ENCODE data around the gene ZNF608.

Gene ZNF608, protein sequence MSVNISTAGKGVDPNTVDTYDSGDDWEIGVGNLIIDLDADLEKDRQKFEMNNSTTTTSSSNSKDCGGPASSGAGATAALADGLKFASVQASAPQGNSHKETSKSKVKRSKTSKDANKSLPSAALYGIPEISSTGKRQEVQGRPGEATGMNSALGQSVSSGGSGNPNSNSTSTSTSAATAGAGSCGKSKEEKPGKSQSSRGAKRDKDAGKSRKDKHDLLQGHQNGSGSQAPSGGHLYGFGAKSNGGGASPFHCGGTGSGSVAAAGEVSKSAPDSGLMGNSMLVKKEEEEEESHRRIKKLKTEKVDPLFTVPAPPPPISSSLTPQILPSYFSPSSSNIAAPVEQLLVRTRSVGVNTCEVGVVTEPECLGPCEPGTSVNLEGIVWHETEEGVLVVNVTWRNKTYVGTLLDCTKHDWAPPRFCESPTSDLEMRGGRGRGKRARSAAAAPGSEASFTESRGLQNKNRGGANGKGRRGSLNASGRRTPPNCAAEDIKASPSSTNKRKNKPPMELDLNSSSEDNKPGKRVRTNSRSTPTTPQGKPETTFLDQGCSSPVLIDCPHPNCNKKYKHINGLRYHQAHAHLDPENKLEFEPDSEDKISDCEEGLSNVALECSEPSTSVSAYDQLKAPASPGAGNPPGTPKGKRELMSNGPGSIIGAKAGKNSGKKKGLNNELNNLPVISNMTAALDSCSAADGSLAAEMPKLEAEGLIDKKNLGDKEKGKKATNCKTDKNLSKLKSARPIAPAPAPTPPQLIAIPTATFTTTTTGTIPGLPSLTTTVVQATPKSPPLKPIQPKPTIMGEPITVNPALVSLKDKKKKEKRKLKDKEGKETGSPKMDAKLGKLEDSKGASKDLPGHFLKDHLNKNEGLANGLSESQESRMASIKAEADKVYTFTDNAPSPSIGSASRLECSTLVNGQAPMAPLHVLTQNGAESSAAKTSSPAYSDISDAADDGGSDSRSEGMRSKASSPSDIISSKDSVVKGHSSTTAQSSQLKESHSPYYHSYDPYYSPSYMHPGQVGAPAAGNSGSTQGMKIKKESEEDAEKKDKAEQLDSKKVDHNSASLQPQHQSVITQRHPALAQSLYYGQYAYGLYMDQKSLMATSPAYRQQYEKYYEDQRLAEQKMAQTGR (N-terminal part only)

GRCh38 chr5:124745928-124746915 lies at the start of gene ZNF608:
ZNF608 (minus strand) TSS chr5:124746639; CDS start chr5:124744989, 1,650 bp downstream.
- DNase-seq = peak; percentile 58

DNA sequence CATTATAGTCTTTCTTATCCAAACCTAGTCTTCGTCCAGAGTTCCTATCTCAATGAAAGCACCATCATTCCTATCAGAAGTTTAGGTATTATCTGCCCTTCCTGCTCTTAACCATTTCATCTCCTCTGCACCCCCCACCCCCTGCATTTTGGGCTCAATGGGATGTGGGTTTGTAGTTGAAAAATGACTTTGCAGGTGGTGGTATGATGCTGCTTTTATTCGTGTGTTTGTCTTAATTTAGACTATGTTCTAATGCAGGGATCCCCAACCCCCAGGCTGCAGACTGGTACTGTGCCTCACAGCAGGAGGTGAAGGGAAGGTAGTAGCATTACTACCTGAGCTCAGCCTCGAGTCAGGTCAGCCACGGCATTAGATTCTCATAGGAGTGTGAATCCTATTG lies 49.4 kb upstream of the ZNF608 start:
- no peak for DNase-seq

DNA sequence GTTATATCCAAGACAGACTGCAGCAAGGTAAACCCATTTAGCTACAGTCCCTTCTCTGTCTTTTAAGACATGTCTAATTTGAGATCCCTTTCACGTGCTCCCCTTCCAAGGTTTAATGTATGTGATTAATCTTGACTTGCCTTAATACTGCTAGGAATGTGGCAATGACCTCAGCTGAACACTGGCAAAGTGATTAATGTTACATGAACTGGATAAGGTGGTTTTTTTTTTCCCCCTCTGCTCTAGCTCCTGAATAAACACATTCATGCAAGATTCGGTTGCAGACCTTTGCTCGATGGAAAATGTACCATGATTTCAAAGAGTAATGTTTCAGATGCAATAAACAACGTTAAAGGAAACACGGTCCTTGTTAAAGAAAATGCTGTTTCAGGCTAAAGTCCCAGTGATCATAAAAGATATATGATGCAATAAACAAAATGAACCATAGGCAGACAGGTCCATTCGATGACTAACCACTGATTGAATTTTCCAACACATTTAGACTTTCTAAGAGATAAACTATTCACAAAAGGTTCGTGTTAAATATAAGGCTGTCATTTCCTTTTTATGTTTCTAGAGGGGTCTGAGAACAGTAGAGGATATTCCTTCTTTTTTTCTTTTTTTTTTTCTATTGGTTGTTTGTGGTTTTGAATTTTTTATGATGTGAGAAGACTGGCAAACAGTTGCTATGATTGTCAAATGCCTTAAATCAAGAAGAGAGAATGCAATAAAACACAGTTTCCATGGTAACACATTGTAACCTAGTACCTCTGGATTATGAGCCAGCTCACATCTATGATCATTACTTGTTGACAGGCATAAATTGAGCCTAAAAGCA lies 44.7 kb upstream of the ZNF608 start:
- DNase-seq = no peak

DNA sequence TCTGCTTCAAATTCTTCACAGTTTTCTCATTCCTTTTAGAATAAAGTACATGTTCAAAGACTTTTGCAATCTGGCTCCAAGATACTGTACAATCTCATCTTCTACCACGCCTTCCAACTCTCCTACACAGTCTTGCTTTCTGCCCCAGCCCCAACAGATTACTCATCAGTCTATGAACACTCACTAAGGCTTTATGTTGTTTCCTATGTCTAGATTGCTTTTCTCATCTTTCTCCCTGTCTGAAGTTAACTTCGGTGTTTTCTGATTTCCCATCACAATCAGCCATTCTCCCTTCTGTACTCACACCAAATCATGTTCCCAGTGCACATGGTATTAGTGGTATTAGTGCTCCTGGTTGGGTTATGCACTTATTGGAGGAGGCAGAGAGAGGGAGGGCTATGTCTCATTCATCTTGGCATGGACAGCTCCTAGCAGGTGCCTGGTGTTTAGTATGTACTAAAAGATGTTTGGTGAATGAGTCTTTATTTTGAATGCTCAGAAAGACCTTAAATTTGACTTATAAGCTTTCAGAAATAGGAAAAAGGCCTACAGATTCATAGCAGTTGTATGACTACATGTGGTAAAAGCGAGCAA lies 44.0 kb upstream of the ZNF608 start:
- no peak for DNase-seq

DNA sequence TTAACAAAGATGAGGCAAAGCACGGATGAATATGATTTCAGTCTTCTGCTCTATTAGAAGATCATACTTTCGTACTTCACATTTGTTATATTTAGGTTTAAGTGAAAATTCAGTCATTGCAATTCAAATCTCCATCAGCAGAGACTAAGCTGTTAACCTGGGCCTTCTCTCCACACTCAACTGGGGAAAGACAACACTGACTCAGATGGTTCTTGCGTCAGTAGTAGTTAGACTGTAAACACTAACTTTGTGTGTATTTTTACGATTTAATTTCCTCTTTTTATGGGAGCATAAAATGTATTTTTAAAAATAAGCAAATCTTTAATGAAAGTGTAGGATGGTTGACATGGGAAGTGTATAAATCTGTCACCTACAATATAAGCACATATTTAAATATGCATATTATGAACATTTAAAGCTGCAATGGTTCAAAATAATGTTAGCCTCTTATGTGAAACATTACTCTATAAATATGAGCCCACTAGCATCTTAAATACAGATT lies 42.7 kb upstream of the ZNF608 start:
- no peak for DNase-seq

DNA sequence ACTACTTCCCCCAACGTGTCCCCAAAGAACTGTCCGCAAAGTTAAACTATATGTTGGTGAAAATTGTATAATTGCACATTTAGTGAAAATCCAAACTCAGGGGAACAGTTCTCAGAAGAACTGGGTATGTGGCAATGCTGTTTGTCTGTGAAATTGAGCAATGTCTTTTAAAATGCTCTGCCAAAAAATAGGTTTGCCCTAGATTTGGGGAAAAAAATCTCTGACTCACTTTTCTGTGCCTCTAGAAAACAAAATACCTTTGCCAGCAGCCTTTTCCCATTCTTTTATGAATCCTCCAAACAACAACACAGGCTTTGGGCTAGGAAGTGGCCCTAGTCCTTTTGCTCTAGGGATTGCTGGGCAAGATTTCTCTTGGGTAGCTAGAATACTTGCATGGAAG lies 37.4 kb upstream of the ZNF608 start:
- no peak for DNase-seq

- DNase-seq = no peak
These were observed 36.8 kb upstream of the ZNF608 start for GRCh38 chr5:124783285-124783684.

GRCh38 chr5:124782262-124782661 lies 35.8 kb upstream of the ZNF608 start:
- no peak for DNase-seq

GRCh38 chr5:124780011-124780410 lies 33.6 kb upstream of the ZNF608 start:
- no peak for DNase-seq

- DNase-seq = no peak
These were observed 27.2 kb upstream of the ZNF608 start for GRCh38 chr5:124773315-124774311.

GRCh38 chr5:124772457-124773200 lies 26.2 kb upstream of the ZNF608 start:
- DNase-seq = no peak

DNA sequence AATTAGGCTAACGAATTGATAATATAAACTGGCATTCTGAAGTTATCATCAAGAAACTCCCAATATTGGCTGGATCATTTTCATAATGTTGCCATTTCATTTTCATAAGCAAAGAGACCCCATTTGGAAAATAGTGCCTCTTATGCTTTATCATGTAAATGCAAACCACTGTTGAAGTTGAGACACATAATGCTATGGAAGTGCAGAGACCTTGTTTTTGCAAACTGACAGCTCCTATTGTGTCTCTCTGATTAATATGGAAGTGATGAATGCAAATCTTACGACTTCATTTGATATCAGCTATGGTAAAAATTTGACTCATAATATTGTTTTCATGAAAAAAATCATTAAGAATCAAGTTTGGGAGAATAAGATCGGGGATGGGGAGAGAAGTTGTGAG lies 25.3 kb upstream of the ZNF608 start:
- DNase-seq = no peak

DNA sequence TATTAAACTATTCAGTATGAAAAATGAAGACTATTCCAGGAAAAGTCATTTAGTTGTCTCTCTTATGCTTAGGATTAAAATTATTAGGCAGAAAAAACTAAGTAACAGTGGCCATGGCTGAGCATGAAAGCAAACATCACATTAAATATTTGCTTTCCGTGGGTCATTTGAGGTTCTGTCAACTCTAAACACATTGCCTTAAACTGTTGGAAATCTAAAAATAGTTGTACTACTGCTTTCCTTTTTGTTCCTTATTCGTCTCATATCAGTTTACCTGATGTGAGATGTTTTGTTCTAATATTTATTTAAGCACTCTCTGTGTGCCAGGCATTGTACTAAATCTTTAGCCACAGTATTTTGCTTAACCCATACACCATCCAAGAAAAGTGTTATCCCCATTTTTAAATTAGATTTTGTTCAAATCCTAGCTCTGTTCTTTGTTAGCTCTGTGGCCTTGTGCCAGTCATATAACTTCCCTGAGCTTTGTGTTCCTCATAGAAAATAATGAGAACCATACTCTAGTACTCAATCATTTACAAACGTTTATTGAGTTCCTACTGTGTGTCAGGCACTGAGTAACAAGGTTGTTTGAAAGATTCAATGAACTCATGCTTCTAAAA lies 18.7 kb upstream of the ZNF608 start:
- DNase-seq = no peak

DNA sequence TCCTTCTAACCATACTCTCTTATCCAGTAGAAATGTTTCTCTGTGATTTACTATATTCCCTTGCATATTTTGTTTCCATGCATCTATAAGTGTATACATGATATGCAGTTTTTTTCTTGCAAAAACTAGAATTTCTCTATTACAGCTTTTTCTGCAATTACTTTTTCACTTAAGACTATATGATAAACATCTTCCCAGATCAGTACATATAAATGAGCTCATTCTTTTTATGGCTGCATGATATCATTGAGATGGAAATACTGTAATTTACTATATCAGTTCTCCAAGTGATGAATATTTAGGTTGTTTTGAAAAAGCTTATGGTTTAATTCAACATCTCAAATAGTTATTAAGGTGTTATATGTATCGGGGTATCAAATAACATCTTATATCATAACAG lies 18.1 kb upstream of the ZNF608 start:
- DNase-seq = no peak

- DNase-seq = no peak
These were observed 14.6 kb upstream of the ZNF608 start for GRCh38 chr5:124761010-124761409.

DNA sequence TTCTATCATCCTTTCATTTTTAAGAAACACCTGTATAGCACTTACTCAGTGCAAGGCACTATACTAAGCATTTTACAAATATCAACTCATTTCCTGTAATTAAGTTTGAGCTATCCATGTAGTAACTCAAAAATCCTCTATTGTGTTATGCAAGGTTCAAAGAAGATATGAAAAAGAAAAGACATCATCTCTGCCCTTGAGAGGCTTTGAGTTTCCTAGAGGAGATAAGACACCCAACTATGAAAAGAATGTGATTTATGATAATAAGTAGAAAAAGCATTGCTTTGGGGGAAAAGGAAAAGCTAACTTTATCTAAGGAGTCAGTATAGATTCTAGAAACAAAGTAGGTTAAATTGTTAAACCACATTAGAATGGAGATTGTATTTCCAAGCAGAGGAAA lies 14.2 kb upstream of the ZNF608 start:
- DNase-seq = no peak

GRCh38 chr5:124755565-124755964 lies 9.1 kb upstream of the ZNF608 start:
- no peak for DNase-seq

GRCh38 chr5:124755041-124755440 lies 8.6 kb upstream of the ZNF608 start:
- no peak for DNase-seq
